Measurements from ENCODE around the gene PEX5L. TPM values are rescaled to one million over a fixed set of nuclear protein-coding genes. Genes with fewer than 3 reads are reported as not detected.

The PEX5L gene
- total and polyA plus RNA-seq, 9 donors, result 0.30 to 8.6 (median 1.1) TPM

DNA sequence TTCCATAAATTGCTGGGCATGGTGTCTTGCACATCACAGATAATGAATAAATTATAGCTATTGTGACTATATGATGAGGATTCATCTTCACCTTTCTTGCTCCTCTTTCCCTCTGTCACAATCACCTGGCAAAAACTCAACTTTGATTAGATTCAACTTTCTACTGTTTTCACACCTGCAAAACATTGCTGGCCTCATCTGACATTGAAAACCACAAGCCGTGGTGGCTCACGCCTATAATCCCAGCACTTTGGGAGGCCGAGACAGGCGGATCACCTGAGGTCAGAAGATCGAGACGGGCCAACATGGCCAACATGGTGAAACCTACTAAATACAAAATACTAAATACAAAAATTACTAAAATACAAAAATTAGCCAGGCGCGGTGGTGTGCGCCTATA is 12.7 kb upstream of the PEX5L start:
- intact Hi-C loops (cut with DNase I), result no loop called here

GRCh38 chr3:180048840-180049239 is 12.1 kb upstream of the PEX5L start:
- Histone ChIP-seq H3K4me1 (ENCODE audit: insufficient read depth) (no peaks in the 10 kb centered on the region), H3K36me3 (no peaks in the 10 kb centered on the region), H3K4me3 (no peak overlapping the region), H3K27ac (no peak overlapping the region), H3K9me3 (no peaks in the 10 kb centered on the region), H3K27me3 (no peaks in the 10 kb centered on the region)
- intact Hi-C loops (cut with DNase I), result no loop called here
- no peak for DNase-seq
- 1 to 7% (median 3%) methylated on average over 1 of the region's 1 CpG for WGBS, 3 donors
- TF ChIP-seq EP300 (IDR thresholded peaks at IDR 0.05), result no peak
- TF ChIP-seq POLR2A (IDR thresholded peaks at IDR 0.05), result no peak
- TF ChIP-seq, protein P1, sequence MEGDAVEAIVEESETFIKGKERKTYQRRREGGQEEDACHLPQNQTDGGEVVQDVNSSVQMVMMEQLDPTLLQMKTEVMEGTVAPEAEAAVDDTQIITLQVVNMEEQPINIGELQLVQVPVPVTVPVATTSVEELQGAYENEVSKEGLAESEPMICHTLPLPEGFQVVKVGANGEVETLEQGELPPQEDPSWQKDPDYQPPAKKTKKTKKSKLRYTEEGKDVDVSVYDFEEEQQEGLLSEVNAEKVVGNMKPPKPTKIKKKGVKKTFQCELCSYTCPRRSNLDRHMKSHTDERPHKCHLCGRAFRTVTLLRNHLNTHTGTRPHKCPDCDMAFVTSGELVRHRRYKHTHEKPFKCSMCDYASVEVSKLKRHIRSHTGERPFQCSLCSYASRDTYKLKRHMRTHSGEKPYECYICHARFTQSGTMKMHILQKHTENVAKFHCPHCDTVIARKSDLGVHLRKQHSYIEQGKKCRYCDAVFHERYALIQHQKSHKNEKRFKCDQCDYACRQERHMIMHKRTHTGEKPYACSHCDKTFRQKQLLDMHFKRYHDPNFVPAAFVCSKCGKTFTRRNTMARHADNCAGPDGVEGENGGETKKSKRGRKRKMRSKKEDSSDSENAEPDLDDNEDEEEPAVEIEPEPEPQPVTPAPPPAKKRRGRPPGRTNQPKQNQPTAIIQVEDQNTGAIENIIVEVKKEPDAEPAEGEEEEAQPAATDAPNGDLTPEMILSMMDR (IDR thresholded peaks at IDR 0.05), result no peak

More for the DNA sequence above, 12.7 kb upstream of the PEX5L start:
- Histone ChIP-seq H3K9me3 (no peaks in the 10 kb centered on the region), H3K36me3 (no peaks in the 10 kb centered on the region), H3K4me3 (no peak overlapping the region), H3K27me3 (no peaks in the 10 kb centered on the region), H3K4me1 (ENCODE audit: insufficient read depth) (no peaks in the 10 kb centered on the region), H3K27ac (no peak overlapping the region)
- 89 to 91% (median 90%) methylated on average over 9 of the region's 9 CpGs for WGBS, 3 donors
- DNase-seq, result no peak
- TF ChIP-seq POLR2A (IDR thresholded peaks at IDR 0.05), result no peak
- TF ChIP-seq EP300 (IDR thresholded peaks at IDR 0.05), result no peak
- TF ChIP-seq, protein P1 (IDR thresholded peaks at IDR 0.05), result no peak

DNA sequence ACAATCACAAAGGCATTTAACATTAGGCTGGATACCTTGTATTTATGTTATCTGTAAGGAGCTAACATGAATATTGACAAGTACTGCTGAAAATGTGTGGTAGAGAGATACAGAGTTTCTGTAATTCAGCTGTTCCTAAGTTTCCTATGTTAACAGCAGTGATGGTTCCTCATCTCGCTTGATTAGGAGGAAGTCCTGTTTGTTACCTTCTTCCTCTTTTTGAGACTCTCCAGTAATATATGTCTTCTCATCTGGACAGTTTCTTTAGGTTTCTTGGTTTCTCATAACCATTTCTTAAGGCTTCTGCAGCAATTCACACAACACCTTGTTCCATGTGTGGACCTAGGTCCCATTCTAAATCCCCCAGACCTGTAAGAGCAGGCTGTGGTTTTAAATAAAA is 11.4 kb upstream of the PEX5L start:
- Histone ChIP-seq H3K36me3 (no peaks in the 10 kb centered on the region), H3K4me1 (ENCODE audit: insufficient read depth) (no peaks in the 10 kb centered on the region), H3K9me3 (no peaks in the 10 kb centered on the region), H3K27me3 (no peaks in the 10 kb centered on the region), H3K27ac (no peak overlapping the region), H3K4me3 (no peak overlapping the region)
- DNase-seq, result no peak
- intact Hi-C loops (cut with DNase I), result no loop called here
- no peak for TF ChIP-seq EP300 (IDR thresholded peaks at IDR 0.05)
- TF ChIP-seq, protein P1 (IDR thresholded peaks at IDR 0.05), result no peak
- TF ChIP-seq POLR2A (IDR thresholded peaks at IDR 0.05), result no peak
- WGBS, 3 donors, result 97 to 100% (median 97%) methylated on average over 1 of the region's 1 CpG

GRCh38 chr3:180040966-180041365 is 4.2 kb upstream of the PEX5L start:
- intact Hi-C loops (cut with DNase I), result no loop called here
- TF ChIP-seq EP300 (IDR thresholded peaks at IDR 0.05) (no peak), POLR2A (IDR thresholded peaks at IDR 0.05) (no peak)
- TF ChIP-seq, protein P1 (IDR thresholded peaks at IDR 0.05), result no peak
- Histone ChIP-seq H3K27ac (no peak overlapping the region), H3K4me3 (no peak overlapping the region), H3K4me1 (ENCODE audit: insufficient read depth) (peaks cover 2% of the 10 kb centered on the region), H3K9me3 (no peaks in the 10 kb centered on the region), H3K36me3 (no peaks in the 10 kb centered on the region), H3K27me3 (no peaks in the 10 kb centered on the region)
- DNase-seq, result no peak
- WGBS, 3 donors, result 75 to 77% (median 76%) methylated on average over 4 of the region's 4 CpGs
